Chondrocyte (in vitro differentiated cells): ENCODE data around the gene TOP1. TPM values are rescaled to one million over a fixed set of nuclear protein-coding genes. Genes with fewer than 3 reads are reported as not detected.
"Not testable (repeated sequence)": the region's sequence is repeated elsewhere in the genome, so short reads cannot be mapped to it uniquely, and the experiment has no call there.

Source experiments
- DNase-seq: peaks from one replicate; pipeline ENCODE4 v3.0.0; 2021; ENCODE audit warnings: mixed read lengths, low spot score
- H3K27ac Mint-ChIP-seq: one replicate; pipeline ENCODE4 v1.8.0; 2021; ENCODE audit warnings: mild to moderate bottlenecking, moderate library complexity, mixed read lengths; ENCODE audit not compliant: unreplicated experiment
- H3K27me3 Mint-ChIP-seq: 2 replicates; pipeline ENCODE4 v1.8.0; 2021; ENCODE audit warnings: low read depth, mixed read lengths
- H3K36me3 Mint-ChIP-seq: 2 replicates; pipeline ENCODE4 v1.8.0; 2021; ENCODE audit warnings: low read depth, mixed read lengths
- H3K4me1 Mint-ChIP-seq: 2 replicates; pipeline ENCODE4 v1.8.0; 2021; ENCODE audit warnings: low read depth, mild to moderate bottlenecking, mixed read lengths
- H3K4me3 Mint-ChIP-seq: one replicate; pipeline ENCODE4 v1.8.0; 2021; ENCODE audit warnings: mild to moderate bottlenecking, moderate library complexity, mixed read lengths; ENCODE audit not compliant: unreplicated experiment
- H3K9me3 Mint-ChIP-seq: 2 replicates; pipeline ENCODE4 v1.8.0; 2021; ENCODE audit warnings: low read depth, mixed read lengths
- total RNA-seq: library from RNA; stranded (reverse); gene quantifications from 3 replicates; pipeline ENCODE4 v1.2.1, GENCODE V29; 2021
- TF ChIP-seq, protein P1 (sequence below): fragments of 200-600 bp; sonication (generic); IDR thresholded peaks from 2 replicates; pipeline ENCODE4 v1.5.0; 2021; ENCODE audit warnings: antibody characterized with exemption, mild to moderate bottlenecking, moderate library complexity

Gene TOP1
- total RNA-seq, 1 donor from 2014 or later = 39.0 TPM

DNA sequence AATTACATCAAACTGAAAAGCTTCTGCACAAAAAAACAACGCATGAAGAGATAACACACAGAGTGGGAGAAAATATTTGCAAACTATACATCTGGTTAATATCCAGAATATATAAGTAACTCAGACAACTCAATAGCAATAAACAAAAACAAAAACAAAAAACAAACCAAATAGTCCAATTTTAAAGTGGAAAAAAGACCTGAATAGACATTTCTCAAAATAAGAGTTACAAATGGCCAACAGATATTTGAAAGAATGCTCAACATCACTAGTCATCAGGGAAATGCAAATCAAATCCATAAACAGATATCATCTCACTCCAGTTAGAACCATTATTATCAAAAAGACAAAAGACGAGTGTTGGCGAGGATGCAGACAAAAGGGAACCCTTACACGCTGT, 28.8 kb upstream of the TOP1 start:
- Mint-ChIP-seq H3K27ac (no peak overlapping the region), H3K4me3 (no peak overlapping the region), H3K4me1 (peaks cover 29% of the 10 kb centered on the region), H3K36me3 (no peaks in the 10 kb centered on the region), H3K27me3 (no peaks in the 10 kb centered on the region), H3K9me3 (no peaks in the 10 kb centered on the region)
- DNase-seq = no peak
- TF ChIP-seq, protein P1, sequence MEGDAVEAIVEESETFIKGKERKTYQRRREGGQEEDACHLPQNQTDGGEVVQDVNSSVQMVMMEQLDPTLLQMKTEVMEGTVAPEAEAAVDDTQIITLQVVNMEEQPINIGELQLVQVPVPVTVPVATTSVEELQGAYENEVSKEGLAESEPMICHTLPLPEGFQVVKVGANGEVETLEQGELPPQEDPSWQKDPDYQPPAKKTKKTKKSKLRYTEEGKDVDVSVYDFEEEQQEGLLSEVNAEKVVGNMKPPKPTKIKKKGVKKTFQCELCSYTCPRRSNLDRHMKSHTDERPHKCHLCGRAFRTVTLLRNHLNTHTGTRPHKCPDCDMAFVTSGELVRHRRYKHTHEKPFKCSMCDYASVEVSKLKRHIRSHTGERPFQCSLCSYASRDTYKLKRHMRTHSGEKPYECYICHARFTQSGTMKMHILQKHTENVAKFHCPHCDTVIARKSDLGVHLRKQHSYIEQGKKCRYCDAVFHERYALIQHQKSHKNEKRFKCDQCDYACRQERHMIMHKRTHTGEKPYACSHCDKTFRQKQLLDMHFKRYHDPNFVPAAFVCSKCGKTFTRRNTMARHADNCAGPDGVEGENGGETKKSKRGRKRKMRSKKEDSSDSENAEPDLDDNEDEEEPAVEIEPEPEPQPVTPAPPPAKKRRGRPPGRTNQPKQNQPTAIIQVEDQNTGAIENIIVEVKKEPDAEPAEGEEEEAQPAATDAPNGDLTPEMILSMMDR = no peak

DNA sequence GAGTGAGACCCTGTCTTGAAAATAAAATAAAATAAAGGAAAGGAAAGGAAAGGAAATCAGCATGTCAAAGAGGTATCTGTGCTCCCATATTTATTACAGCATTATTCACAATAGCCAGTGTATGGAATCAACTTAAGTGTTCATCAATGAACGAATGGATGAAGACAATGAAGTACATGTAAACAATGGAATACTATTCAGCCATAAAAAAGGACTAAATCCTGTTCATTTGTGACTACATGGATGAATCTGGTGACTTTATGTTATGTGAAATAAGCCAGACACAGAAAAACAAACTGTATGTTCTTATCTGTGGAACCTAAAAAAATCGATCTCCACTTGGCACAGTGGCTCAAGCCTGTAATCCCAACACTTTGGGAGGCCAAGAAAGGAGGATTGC, 28.0 kb upstream of the TOP1 start:
- peaks cover 37% of the 10 kb centered on the region for H3K4me1 Mint-ChIP-seq
- no peak overlapping the region for H3K4me3 Mint-ChIP-seq
- no peak overlapping the region for H3K27ac Mint-ChIP-seq
- no peaks in the 10 kb centered on the region for H3K9me3 Mint-ChIP-seq
- no peak for DNase-seq
- TF ChIP-seq, protein P1 = no peak
- no peaks in the 10 kb centered on the region for H3K36me3 Mint-ChIP-seq
- no peaks in the 10 kb centered on the region for H3K27me3 Mint-ChIP-seq

DNA sequence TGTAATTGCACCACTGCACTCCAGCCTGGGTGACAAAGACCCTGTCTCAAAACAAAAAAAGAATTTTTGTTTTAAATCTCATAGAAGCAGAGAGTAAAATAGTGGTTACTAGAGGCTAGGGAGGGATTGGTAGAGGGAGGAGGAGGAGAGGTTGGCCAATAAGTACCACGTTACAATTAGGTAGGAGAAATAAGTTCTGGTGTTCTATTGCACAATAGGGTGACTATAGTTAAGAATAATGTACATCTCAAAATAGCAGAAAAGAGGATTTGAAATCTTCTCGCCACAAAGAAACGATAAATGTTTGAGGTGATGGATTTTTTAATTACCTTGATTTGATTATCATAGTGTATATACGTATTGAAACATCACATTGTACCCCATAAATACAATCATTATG, 27.1 kb upstream of the TOP1 start:
- Mint-ChIP-seq H3K4me3 (no peak overlapping the region), H3K36me3 (no peaks in the 10 kb centered on the region), H3K27me3 (no peaks in the 10 kb centered on the region), H3K27ac (no peak overlapping the region), H3K4me1 (peaks cover 37% of the 10 kb centered on the region), H3K9me3 (no peaks in the 10 kb centered on the region)
- TF ChIP-seq, protein P1 = no peak
- no peak for DNase-seq

DNA sequence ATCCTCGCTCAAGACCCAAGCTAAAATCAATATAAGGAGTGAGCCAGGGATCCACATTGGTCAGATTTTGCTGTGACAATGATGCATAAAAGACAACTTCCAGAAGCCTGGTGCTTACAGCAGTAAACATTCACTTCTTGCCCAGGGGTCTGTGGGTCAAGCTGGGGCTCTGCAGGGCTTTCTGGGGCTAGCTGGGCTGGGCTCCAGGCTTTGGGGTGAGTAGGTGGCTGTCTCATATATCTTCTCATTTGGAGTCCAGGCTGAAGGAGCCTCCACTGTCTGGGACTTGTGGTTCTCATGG, 25.8 kb upstream of the TOP1 start:
- DNase-seq = no peak
- Mint-ChIP-seq H3K4me1 (peaks cover 38% of the 10 kb centered on the region), H3K27me3 (no peaks in the 10 kb centered on the region), H3K36me3 (no peaks in the 10 kb centered on the region), H3K27ac (peak overlapping the region; percentile 96), H3K4me3 (no peak overlapping the region), H3K9me3 (no peaks in the 10 kb centered on the region)
- TF ChIP-seq, protein P1 = no peak

DNA sequence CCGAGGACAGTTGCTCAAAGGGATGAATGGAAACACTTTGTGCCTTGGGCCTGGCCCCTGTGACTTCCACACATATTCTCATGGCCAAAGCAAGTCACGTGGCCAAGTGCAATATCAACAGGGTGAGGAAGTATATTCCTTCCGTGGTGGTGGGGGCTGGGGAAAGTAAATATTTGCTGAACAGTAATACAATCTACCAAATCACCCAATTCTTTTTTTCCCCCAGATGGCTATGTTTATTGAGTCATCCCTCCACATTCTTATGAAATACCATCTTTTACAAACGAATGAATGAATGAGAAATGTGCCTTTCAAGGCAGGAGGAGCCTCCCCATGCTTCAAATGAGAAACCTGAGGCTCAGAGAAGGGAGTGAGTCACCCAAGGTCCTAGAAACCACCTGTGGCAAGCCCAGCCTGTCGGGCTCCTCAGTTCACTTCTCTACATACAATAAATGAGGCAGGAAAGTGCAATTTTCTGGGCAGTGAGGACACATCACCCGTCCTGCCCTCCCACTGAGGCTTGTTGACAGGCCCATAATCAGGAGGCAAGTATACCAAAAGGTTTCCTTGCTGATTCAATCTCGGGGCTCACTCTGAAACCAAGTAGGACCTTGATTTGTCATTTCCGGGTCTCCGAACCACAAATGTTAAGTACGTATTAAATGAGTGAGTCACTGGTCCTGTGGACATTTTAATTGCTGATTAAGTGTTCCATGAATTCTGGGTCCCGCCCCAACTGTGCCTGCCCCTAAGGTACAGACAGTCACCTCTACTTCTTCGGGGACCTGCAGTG, 25.3 kb upstream of the TOP1 start:
- Mint-ChIP-seq H3K4me3 (peak overlapping the region; percentile 44), H3K27ac (peak overlapping the region; percentile 96), H3K27me3 (no peaks in the 10 kb centered on the region), H3K36me3 (no peaks in the 10 kb centered on the region), H3K9me3 (no peaks in the 10 kb centered on the region), H3K4me1 (peaks cover 43% of the 10 kb centered on the region)
- TF ChIP-seq, protein P1 = no peak
- no peak for DNase-seq

DNA sequence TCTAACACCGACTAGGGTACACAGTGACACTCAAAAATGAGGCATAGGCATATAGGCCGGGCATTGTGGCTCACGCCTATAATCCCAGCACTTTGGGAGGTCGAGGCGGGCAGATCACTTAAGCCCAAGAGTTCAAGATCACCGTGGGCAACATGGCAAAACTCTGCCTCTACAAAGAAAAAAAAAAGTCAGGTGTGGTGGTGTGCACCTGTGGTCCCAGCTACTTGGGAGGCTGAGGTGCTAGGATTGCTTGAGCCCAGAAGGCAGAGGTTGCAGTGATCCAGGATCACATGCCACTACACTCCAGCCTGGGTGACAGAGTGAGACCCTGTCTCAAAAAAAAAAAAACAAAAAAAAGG, 24.7 kb upstream of the TOP1 start:
- not testable (repeated sequence) for H3K27me3 Mint-ChIP-seq, H3K4me3 Mint-ChIP-seq, H3K9me3 Mint-ChIP-seq, DNase-seq, H3K36me3 Mint-ChIP-seq
- Mint-ChIP-seq H3K27ac (peak overlapping the region; percentile 96), H3K4me1 (peaks cover 46% of the 10 kb centered on the region)
